NCI-H345 treated with DMSO at 0.1 percent for 48 hours (cell line): ENCODE results near the gene TRPM3.
"Not testable (repeated sequence)": the region's sequence is repeated elsewhere in the genome, so short reads cannot be mapped to it uniquely, and the experiment has no call there.

Source experiments
- DNase-seq: peaks from one replicate; lab custom pipeline; 2025; ENCODE audit not compliant: unreplicated experiment; lab: John Stamatoyannopoulos, UW

Gene TRPM3

GRCh38 chr9:70679845-70680244 lies 441.6 kb downstream of the TRPM3 start:
- DNase-seq, result no peak

- DNase-seq, result no peak
These were observed 443.3 kb downstream of the TRPM3 start for GRCh38 chr9:70678153-70678552.

- no peak for DNase-seq
These were observed 444.2 kb downstream of the TRPM3 start for GRCh38 chr9:70677055-70677735.

- DNase-seq, result no peak
These were observed 445.5 kb downstream of the TRPM3 start for GRCh38 chr9:70675868-70676370.

- DNase-seq, result no peak
These were observed 447.6 kb downstream of the TRPM3 start for GRCh38 chr9:70673844-70674243.

- no peak for DNase-seq
These were observed 449.2 kb downstream of the TRPM3 start for GRCh38 chr9:70672161-70672649.

- DNase-seq, result no peak
These were observed 452.7 kb downstream of the TRPM3 start for GRCh38 chr9:70668751-70669150.

- no peak for DNase-seq
These were observed 462.7 kb downstream of the TRPM3 start for GRCh38 chr9:70658765-70659164.

GRCh38 chr9:70656281-70656680 lies 465.1 kb downstream of the TRPM3 start:
- no peak for DNase-seq

- DNase-seq, result no peak
These were observed 467.3 kb downstream of the TRPM3 start for GRCh38 chr9:70654144-70654543.

- DNase-seq, result not testable (repeated sequence)
These were observed 476.8 kb downstream of the TRPM3 start for GRCh38 chr9:70644627-70645026.

- no peak for DNase-seq
These were observed 479.1 kb downstream of the TRPM3 start for GRCh38 chr9:70642341-70642740.

GRCh38 chr9:70641631-70642030 lies 479.8 kb downstream of the TRPM3 start:
- DNase-seq, result peak; percentile 51

GRCh38 chr9:70641031-70641430 lies 480.4 kb downstream of the TRPM3 start:
- no peak for DNase-seq

- DNase-seq, result peak; percentile 30
These were observed 481.3 kb downstream of the TRPM3 start for GRCh38 chr9:70639853-70640814.

GRCh38 chr9:70635790-70636189 lies 485.6 kb downstream of the TRPM3 start:
- DNase-seq, result no peak

- no peak for DNase-seq
These were observed 486.7 kb downstream of the TRPM3 start for GRCh38 chr9:70634696-70635095.

GRCh38 chr9:70630971-70631370 lies 490.4 kb downstream of the TRPM3 start:
- no peak for DNase-seq

- DNase-seq, result not testable (repeated sequence)
These were observed 492.2 kb downstream of the TRPM3 start for GRCh38 chr9:70629080-70629685.

- DNase-seq, result no peak
These were observed 496.3 kb downstream of the TRPM3 start for GRCh38 chr9:70625078-70625477.

- no peak for DNase-seq
These were observed 502.6 kb downstream of the TRPM3 start for GRCh38 chr9:70618784-70619183.
